ENCODE data around the gene TAL2. TPM values are rescaled to one million over a fixed set of nuclear protein-coding genes. Genes with fewer than 3 reads are reported as not detected.
A peak's percentile ranks its signal among the peaks of the same experiment; 100 is the strongest.

Gene TAL2
- polyA plus RNA-seq, 12 donors: 4.5 to 24.6 (median 20.6) TPM; not detected in 1

GRCh38 chr9:105672711-105673234 is 10.5 kb downstream of the TAL2 start:
- DNase-seq: no peak

GRCh38 chr9:105673850-105674387 is 11.7 kb downstream of the TAL2 start:
- no peak for DNase-seq

- no peak for DNase-seq
Observed at GRCh38 chr9:105676351-105676923, 14.2 kb downstream of the TAL2 start.

GRCh38 chr9:105678163-105678562 is 15.9 kb downstream of the TAL2 start:
- no peak for DNase-seq

- no peak for DNase-seq
Observed at GRCh38 chr9:105678781-105679180, 16.5 kb downstream of the TAL2 start.

GRCh38 chr9:105679257-105680022 is 17.2 kb downstream of the TAL2 start:
- no peak for DNase-seq

- DNase-seq: no peak
Observed at GRCh38 chr9:105681313-105681712, 19.1 kb downstream of the TAL2 start.

- DNase-seq: no peak
Observed at GRCh38 chr9:105681724-105682123, 19.5 kb downstream of the TAL2 start.

- no peak for DNase-seq
Observed at GRCh38 chr9:105683688-105684275, 21.5 kb downstream of the TAL2 start.

GRCh38 chr9:105686936-105687335 is 24.7 kb downstream of the TAL2 start:
- DNase-seq: no peak

GRCh38 chr9:105690742-105691141 is 28.5 kb downstream of the TAL2 start:
- DNase-seq: no peak

- peak; percentile 9 for DNase-seq
Observed at GRCh38 chr9:105693435-105694189, 31.4 kb downstream of the TAL2 start.

GRCh38 chr9:105694190-105694847 is 32.1 kb downstream of the TAL2 start, which contains the start of gene TMEM38B:
Gene TMEM38B, plus strand, starts transcription at chr9:105694541. Its CDS starts 120 bp downstream, at chr9:105694661.
- peak; percentile 69 for DNase-seq

- peak; percentile 65 for DNase-seq
Observed at GRCh38 chr9:105694848-105695581, 32.8 kb downstream of the TAL2 start.

GRCh38 chr9:105696219-105696793 is 34.0 kb downstream of the TAL2 start:
- DNase-seq: no peak

- DNase-seq: no peak
Observed at GRCh38 chr9:105697871-105698270, 35.6 kb downstream of the TAL2 start.

- DNase-seq: peak; percentile 33
Observed at GRCh38 chr9:105698348-105698870, 36.2 kb downstream of the TAL2 start.

- no peak for DNase-seq
Observed at GRCh38 chr9:105700668-105701067, 38.4 kb downstream of the TAL2 start.

GRCh38 chr9:105701145-105701544 is 38.9 kb downstream of the TAL2 start:
- DNase-seq: no peak

GRCh38 chr9:105702207-105702606 is 40.0 kb downstream of the TAL2 start:
- no peak for DNase-seq
